SU-DHL-6 (cell line): ENCODE results near the gene PLEKHD1.

ENCODE experiments used
- CTCF ChIP-seq: fragments of 200-600 bp; sonication (generic); IDR thresholded peaks from one replicate; pipeline ENCODE4 v1.5.1; 2017; ENCODE audit warnings: antibody characterized with exemption, mild to moderate bottlenecking, low read length, moderate library complexity; ENCODE audit not compliant: insufficient read depth, poor library complexity, severe bottlenecking
- EZH2phosphoT487 ChIP-seq: fragments of 200-600 bp; sonication (generic), shearing (Covaris generic); conservative IDR thresholded peaks from 2 replicates; pipeline ENCODE4 v1.6.1; 2018; ENCODE audit warnings: mild to moderate bottlenecking, antibody characterized with exemption, low read length, moderate library complexity, mixed read lengths

DNA sequence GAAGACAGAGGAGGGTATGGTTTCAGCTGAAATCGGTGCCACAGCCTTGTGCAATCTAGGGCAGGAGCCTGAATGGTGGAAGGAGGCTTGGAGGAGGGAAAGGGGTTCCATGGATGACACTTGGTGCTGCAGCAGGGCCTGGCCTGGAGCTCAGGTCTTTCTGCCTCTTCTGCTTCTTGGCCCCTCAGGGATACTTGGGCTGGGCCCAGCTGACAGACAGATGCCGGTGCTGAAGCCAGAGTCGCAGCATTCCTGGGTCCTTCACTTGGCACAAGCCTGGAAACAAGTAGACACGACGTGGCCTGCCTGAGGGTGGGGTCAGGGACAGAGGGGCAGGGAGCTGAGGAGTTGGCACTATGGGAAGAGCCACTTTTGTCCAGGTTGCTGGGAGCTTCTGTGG, 4.4 kb upstream of the PLEKHD1 start:
- TF ChIP-seq CTCF (no peak), EZH2phosphoT487 (no peak)
